GM18868 (cell line): ENCODE results near the gene S100A1.
A peak's percentile ranks its signal among the peaks of the same experiment; 100 is the strongest.

Experiments used
- ATAC-seq: cut with Tn5 transposase; IDR thresholded peaks from one replicate; pipeline ENCODE4 v1.9.1; 2021; ENCODE audit warnings: mild to moderate bottlenecking, moderate library complexity; ENCODE audit not compliant: unreplicated experiment

S100A1 gene

DNA sequence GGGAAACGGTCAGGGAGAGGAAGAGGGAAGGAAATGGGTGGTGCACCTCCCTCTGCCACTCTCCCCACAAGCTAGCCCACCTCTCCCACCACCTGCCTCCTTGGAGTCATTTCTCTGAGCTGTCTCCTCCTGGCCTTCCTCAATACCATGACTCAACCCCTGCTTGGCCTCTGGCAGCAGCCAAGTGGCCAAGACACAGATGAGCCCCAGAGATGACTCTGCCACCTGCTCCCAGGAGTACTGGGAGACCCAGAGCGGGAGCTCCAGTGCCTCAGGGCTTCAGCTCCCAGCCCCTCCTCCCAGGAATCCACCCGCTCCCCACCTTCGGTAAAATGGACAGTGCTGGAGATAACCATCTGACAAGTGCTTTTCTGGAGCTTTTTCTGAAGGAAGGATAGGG, 17.9 kb upstream of the S100A1 start:
- no peak for ATAC-seq

- ATAC-seq, result no peak
These were observed 17.4 kb upstream of the S100A1 start for GRCh38 chr1:153610811-153611301.

DNA sequence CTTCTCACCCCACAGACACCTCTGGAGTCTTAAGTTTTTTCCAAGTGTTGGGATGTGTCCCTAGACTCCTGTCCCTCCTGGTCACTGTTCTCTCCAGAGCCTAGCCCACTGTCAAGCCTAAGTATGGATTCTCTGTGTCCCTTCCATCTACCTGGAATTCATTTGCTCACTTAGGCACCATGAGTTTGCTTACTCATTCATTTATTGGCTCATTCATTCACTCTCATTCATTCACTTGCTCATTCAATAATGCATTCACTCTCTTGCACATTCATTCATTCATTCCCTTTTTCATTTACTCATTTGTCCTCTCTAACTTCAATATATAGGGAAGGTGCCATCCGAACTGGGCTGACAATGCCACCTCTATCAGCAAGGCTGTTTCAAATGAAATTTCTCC, 16.9 kb upstream of the S100A1 start:
- ATAC-seq, result no peak

DNA sequence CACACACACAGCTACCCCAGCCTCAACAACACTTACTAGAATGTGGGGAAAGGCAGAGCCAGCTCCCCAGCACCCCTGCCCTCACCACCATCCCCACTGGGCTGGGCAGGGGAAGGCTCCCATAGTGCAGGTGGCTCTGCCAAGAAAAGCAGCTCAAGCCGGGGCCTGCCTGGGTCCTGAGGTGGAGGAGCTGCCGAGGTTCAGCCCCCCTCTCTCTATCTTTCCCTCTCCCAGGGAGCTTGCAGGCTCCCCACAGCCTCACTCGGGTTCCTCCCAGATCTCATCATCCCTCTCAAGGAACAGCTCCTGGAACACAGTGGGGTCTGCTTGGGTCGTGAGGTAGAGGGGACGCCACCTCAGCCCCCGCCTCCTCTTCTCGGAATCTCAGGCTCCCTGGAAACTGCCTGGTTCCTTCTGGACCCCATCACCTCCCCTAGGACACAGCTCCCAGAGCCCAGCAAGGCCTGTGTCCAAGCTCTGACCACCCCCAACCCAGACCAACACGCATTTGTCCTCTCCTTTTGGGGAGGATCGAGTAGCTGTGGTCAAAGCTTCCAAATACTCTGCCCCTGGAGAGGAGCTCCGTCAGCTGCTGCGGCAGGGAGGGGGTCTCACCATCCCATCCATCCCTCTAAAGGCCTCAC, 16.0 kb upstream of the S100A1 start:
- no peak for ATAC-seq

- ATAC-seq, result no peak
These were observed 15.4 kb upstream of the S100A1 start, which contains the start of gene S100A16 for GRCh38 chr1:153612755-153613331. Gene S100A16 (minus strand): TSS chr1:153613137. CDS start chr1:153608151, 4,986 bp downstream.

DNA sequence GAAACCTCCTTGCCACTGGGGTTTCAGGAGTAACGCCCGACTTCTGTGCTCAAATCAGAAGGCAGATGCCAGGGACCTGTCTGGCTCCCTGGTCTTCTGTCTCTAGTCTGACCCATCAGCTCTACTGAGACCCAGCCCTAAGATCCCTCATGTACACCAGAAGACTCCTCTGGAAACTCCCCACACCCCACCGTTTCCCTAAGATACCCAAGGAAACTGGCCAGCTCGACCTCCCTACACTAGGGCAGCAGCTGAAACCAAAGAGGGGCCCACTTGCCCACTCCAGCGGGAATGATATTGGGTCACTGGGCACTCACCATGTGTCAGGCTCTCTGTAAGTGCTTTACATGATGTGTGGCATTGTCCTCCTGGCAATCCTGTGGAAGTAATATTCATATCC, 14.8 kb upstream of the S100A1 start:
- ATAC-seq, result no peak

DNA sequence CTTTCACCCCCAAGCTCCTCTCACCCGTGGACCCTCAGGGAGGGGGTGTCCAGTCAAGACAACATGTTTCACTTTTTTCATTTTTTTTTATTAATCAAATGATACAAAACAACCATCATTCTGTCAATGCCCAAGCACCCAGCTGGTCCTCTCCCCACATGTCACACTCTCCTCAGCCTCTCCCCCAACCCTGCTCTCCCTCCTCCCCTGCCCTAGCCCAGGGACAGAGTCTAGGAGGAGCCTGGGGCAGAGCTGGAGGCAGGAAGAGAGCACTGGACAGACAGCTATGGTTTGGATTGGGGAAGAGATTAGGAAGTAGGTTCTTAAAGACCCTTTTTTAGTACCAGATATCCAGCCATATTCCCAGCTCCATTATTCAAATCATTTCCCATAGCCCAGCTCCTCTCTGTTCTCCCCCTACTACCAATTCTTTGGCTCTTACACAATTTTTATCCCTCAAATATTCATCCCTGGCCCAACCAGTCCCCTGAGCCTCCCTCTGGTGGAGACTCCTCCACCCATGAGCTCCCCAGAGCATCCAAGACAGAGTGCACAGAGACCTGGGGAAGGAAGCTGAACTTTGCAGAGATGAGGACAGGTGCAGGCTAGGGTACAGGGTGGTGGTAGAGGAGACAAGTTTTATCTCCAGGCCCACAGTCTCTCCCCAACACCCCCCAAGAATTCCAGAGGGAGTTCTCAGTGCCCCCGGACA, 13.9 kb upstream of the S100A1 start:
- ATAC-seq, result no peak

DNA sequence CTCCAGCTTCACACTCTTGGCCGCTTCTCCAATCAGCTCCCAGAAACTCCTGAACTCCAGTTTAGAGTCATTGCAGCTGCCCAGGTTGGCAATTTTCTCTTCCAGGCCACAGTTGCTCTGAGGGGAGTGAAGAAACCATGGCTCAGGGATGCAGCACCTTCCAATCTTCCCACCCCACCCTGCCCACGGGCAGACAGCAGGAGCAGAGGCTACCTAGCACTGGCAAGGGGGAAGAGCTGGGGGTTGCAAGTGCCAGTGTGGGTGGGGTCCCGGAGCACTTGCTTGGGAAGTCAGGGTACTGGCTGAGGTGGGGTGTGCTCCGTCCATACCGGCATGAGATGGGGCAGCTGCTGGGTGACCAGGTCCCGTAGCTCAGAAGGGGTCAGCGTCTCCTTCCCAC, 13.3 kb upstream of the S100A1 start:
- no peak for ATAC-seq

DNA sequence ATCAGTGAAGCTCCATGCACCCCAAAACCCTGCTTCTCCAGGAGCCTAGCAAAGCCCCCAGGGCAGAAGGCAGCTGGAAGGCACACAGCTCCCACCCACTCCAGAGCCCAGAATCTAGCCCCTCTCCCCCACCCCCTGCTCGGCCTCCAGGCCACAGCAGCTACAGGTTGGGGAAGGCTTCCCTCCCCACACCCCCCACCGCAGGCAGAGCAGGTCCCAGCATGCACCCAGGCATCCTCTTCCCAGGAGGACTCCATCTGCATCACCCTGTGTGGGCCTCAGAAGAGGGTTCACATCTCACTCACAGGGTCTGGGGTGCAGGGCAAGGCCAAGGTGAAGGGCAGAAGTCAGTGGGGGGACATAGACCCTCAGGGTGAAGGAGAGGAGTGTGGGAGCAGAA, 12.8 kb upstream of the S100A1 start:
- no peak for ATAC-seq

GRCh38 chr1:153616144-153616916, 11.9 kb upstream of the S100A1 start, which contains the start of gene S100A14:
Gene S100A14 (minus strand): TSS chr1:153616325. CDS start chr1:153615858, 467 bp downstream.
- no peak for ATAC-seq

DNA sequence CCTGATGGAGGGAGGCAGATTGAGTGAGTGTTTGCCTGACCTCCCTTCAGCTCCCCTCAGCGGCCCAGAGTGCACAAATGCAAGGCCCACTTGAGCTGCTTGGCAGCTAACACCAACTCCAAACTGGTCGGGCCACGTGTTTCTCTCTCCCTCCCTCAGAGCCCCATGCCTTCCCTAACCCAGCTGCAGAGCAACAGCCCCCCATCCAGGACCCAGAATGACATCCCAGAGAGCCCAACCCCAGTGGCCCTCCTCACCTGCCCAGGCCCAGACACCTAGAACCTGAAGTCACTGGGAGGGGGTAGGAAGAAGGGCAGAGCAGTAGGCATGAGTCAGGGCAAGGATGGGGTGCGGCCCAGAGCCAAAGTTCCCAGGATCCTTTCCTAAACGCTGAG, 11.3 kb upstream of the S100A1 start:
- no peak for ATAC-seq

DNA sequence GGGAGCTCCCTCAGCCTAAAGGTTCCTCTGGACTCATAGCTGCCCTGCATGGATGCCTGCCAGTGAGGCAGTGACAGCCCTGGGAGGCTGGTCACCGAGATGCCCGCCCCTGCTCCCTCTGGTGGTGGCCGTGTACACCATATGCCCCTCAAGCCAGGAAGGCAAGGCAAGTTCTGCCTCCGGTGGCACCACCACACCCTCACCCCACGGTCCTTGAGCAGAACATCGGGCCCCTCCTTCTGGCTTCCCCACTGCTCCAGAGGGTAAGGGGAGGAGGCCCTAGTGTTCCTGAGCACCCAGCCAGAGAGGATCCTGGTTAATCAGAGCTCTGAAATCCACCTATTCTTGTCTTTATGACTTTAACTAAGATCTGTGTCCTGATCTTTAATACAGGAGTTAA, 10.6 kb upstream of the S100A1 start:
- ATAC-seq, result peak; percentile 62

GRCh38 chr1:153619171-153619570, 9.1 kb upstream of the S100A1 start:
- no peak for ATAC-seq

GRCh38 chr1:153623101-153623500, 5.1 kb upstream of the S100A1 start:
- ATAC-seq, result no peak

- no peak for ATAC-seq
These were observed 3.1 kb upstream of the S100A1 start for GRCh38 chr1:153624965-153625611.

- no peak for ATAC-seq
These were observed 1.7 kb upstream of the S100A1 start for GRCh38 chr1:153626477-153626903.

- no peak for ATAC-seq
These were observed 1.1 kb upstream of the S100A1 start, which contains the start of gene S100A13 for GRCh38 chr1:153626904-153627714. Gene S100A13 (minus strand): TSS chr1:153627505. CDS start chr1:153626472, 1,033 bp downstream.

- no peak for ATAC-seq
These were observed 556 bp downstream of the S100A1 start for GRCh38 chr1:153628638-153629342.

DNA sequence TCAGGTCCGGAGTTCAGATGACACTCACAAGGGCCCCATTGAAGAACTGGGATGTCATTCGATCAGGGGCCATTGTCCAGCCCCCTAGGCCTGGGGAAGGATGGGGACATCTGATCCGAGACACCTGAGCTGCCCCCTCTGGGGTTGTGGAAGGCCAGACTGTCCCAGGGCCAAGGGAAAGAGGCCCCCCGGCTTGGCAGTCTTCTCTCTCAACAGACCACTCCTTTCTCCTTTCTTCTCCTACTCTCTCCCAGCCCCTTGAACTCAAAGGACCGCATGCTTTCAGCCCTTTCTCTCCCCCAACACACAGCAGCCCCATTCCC, 1.1 kb downstream of the S100A1 start:
- no peak for ATAC-seq
